ENCODE results near the gene GRM5.
"Not testable (repeated sequence)": the region's sequence is repeated elsewhere in the genome, so short reads cannot be mapped to it uniquely, and the experiment has no call there.

The GRM5 gene

DNA sequence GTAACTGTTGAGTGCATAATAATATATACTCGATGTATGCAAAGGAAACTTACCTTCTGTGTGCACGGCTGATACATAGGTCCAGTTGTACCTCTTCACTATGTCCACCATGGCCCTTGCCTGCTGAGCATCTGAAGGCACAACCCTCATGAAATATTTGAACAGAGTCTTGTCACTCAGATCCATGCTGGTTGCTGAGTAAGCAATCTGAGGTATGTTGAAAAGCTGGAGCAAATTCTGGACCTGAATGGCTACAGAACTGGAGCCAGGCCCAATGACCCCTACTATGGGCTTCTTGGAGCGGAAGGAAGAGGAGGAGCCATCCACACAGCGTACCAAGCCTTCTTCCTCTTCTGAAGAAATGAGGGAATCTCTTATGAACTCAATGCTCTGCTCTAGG is 18.6 kb downstream of the GRM5 start:
- H3K9me3 ChIP-seq (ENCODE audit: control insufficient read depth, insufficient read depth, low read depth, low read length); H3K36me3 ChIP-seq (ENCODE audit: control insufficient read depth, insufficient read depth, low read length); H3K27ac ChIP-seq (ENCODE audit: low read depth, low read length); H3K9ac ChIP-seq (ENCODE audit: low read length); H3K4me3 ChIP-seq (ENCODE audit: low read depth, low read length); H3K27me3 ChIP-seq (ENCODE audit: control insufficient read depth, insufficient read depth, low read length); H3K4me1 ChIP-seq (ENCODE audit: control insufficient read depth, insufficient read depth, low read length): not testable (repeated sequence)

DNA sequence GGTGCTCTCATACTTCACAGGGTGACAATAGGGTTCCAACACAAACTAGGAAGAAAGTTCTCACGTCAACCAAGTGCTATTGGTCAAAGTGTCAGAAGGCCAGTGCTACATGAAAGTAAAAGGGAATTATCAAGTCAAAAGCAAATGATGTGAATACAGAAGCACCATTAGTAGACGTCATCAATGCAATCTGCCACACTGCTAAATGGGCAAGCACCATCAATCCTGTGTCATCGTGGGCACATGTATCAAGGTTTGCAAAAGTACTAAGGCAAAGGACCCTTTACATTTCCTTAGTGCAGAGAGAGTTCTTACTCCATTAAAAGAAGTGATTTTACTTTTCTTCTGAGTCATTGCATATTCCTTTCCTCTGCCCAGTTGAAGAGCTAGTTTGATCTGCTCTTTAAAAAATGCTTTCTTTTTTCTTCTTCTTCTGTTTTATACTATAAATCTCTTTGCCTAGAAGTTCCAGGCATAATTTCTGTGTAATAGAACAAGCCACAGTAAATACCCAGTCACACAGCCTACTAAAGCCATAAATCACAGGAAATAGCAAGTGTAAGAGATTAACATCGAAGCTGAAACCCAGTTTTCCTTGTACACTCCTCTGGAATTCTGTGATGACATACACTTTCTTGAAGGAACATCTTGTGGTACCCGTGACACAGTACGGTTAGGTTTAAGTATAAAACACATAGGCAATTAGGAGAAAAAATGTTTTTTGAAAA is 21.8 kb downstream of the GRM5 start:
- H3K36me3 ChIP-seq (ENCODE audit: control insufficient read depth, insufficient read depth, low read length); H3K4me1 ChIP-seq (ENCODE audit: control insufficient read depth, insufficient read depth, low read length); H3K27ac ChIP-seq (ENCODE audit: low read depth, low read length); H3K9me3 ChIP-seq (ENCODE audit: control insufficient read depth, insufficient read depth, low read depth, low read length); H3K4me3 ChIP-seq (ENCODE audit: low read depth, low read length); H3K27me3 ChIP-seq (ENCODE audit: control insufficient read depth, insufficient read depth, low read length); H3K9ac ChIP-seq (ENCODE audit: low read length): not testable (repeated sequence)

DNA sequence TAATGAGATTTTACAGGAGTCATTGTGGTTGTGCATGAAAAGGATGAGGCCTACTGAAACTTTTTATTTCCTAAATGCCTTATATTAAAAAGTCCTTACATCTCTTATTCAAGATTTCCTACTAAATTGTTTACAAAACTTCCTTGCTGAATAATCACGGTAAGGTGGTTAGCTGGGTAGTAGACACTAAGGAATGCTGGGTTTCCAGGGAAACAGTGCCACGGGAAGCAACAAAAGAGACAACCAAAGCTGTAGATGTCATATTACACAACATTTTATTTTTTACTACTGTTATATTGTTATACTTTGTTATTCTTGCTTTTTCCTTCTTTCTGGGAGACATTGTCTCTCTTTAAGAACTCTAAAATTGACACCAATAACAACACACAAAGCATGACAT is 36.1 kb downstream of the GRM5 start:
- not testable (repeated sequence) for H3K9me3 ChIP-seq (ENCODE audit: control insufficient read depth, insufficient read depth, low read depth, low read length); H3K4me1 ChIP-seq (ENCODE audit: control insufficient read depth, insufficient read depth, low read length); H3K27me3 ChIP-seq (ENCODE audit: control insufficient read depth, insufficient read depth, low read length); H3K27ac ChIP-seq (ENCODE audit: low read depth, low read length); H3K4me3 ChIP-seq (ENCODE audit: low read depth, low read length); H3K36me3 ChIP-seq (ENCODE audit: control insufficient read depth, insufficient read depth, low read length); H3K9ac ChIP-seq (ENCODE audit: low read length)

DNA sequence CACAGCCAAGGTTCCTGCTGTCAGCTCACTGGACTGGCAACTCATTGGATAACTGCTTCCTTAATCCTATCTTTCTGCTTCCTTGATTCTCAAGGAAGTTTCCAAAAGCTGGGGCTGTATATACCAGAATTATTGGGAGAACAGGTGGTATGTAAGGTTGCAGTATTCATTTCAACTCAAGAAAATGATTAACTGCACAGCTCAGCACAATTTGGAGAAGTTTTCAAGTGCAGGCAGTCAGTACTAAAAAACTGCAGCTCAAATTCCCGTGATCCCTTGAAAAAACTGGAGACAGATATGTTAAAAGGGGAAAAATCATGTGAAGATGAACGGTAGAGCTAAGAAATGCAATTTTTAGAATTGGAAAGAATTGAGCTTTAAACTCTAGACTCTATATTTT is 44.4 kb downstream of the GRM5 start:
- no peaks in the 10 kb centered on the region for H3K27me3 ChIP-seq (ENCODE audit: control insufficient read depth, insufficient read depth, low read length)
- no peak overlapping the region for H3K27ac ChIP-seq (ENCODE audit: low read depth, low read length)
- no peaks in the 10 kb centered on the region for H3K9me3 ChIP-seq (ENCODE audit: control insufficient read depth, insufficient read depth, low read depth, low read length)
- no peaks in the 10 kb centered on the region for H3K4me1 ChIP-seq (ENCODE audit: control insufficient read depth, insufficient read depth, low read length)
- no peaks in the 10 kb centered on the region for H3K36me3 ChIP-seq (ENCODE audit: control insufficient read depth, insufficient read depth, low read length)
- H3K9ac ChIP-seq (ENCODE audit: low read length) = no peak overlapping the region
- no peak overlapping the region for H3K4me3 ChIP-seq (ENCODE audit: low read depth, low read length)

DNA sequence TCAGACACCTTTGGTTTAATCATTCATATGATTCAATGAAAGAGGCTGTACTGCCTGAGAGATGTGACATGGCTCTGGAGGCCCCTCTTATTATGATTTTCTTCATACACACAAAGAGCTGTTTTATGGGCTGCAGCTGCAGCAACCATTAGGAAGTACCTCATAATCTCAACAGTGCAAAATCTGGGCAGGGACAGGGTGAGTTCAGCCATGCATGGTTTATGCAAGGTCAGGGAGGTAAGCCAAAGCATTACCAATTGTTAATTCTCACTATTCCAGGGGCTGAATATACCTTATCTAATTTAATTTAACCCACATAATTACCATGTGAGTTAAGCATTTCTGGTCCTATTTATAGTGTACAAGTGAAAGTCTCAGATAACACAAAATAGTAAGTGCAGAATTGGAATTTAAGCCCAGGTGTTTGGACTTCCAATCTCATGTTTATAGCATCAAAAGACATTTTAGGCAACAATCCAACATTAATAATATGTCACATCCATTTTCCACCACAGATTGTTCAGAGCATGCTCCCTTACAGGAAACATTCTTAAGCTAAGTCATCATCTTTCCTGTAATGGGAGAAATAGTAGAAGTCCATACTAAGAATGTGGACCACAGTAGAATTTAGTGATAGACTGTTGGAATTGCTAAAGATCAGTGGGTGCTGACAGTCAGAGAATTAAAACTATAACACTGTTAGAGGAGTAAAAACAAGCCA is 45.8 kb downstream of the GRM5 start:
- not testable (repeated sequence) for H3K36me3 ChIP-seq (ENCODE audit: control insufficient read depth, insufficient read depth, low read length); H3K4me1 ChIP-seq (ENCODE audit: control insufficient read depth, insufficient read depth, low read length); H3K9me3 ChIP-seq (ENCODE audit: control insufficient read depth, insufficient read depth, low read depth, low read length); H3K9ac ChIP-seq (ENCODE audit: low read length); H3K27me3 ChIP-seq (ENCODE audit: control insufficient read depth, insufficient read depth, low read length); H3K4me3 ChIP-seq (ENCODE audit: low read depth, low read length); H3K27ac ChIP-seq (ENCODE audit: low read depth, low read length)

DNA sequence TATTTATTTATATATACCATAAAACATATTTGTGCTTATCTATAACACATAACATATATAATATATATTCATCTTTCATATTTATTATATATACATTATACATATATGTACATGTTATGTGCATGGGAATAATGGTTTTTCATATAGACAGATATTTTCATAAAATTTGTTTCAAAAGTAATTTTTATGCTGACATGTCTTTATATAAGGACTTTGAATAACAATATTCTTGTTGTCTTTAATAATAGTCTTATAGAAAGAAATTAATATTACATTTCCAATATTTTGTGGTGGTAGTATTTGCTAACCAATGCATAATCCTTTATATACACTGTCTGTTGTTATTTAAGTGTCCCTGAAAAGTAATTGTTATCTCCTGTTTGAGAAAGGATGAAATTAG is 49.6 kb downstream of the GRM5 start:
- Histone ChIP-seq H3K4me3 (ENCODE audit: low read depth, low read length) (no peak overlapping the region), H3K36me3 (ENCODE audit: control insufficient read depth, insufficient read depth, low read length) (no peaks in the 10 kb centered on the region), H3K4me1 (ENCODE audit: control insufficient read depth, insufficient read depth, low read length) (no peaks in the 10 kb centered on the region), H3K9ac (ENCODE audit: low read length) (no peak overlapping the region), H3K27me3 (ENCODE audit: control insufficient read depth, insufficient read depth, low read length) (no peaks in the 10 kb centered on the region), H3K27ac (ENCODE audit: low read depth, low read length) (no peak overlapping the region), H3K9me3 (ENCODE audit: control insufficient read depth, insufficient read depth, low read depth, low read length) (no peaks in the 10 kb centered on the region)

DNA sequence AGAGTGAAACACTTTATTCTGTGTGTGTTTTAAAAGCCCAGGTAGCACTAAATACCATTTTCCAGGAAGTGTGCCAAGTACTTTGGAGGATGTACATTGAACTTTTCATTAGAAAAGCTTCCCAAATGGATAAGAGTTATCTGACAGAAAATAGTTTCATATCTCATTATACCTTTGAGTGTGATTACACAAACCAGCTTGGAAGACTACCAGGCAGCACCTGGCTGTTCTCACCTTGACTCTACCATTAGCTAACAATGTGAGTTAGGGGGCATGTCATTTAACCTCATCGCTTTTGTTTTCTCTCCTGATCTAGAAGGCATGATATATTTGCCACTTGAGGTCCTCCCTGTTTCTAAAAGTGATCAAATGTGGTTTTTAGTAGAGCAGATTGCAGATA is 50.2 kb downstream of the GRM5 start:
- no peak overlapping the region for H3K4me3 ChIP-seq (ENCODE audit: low read depth, low read length)
- no peak overlapping the region for H3K27ac ChIP-seq (ENCODE audit: low read depth, low read length)
- no peak overlapping the region for H3K9ac ChIP-seq (ENCODE audit: low read length)
- H3K4me1 ChIP-seq (ENCODE audit: control insufficient read depth, insufficient read depth, low read length) = no peaks in the 10 kb centered on the region
- H3K9me3 ChIP-seq (ENCODE audit: control insufficient read depth, insufficient read depth, low read depth, low read length) = no peaks in the 10 kb centered on the region
- H3K36me3 ChIP-seq (ENCODE audit: control insufficient read depth, insufficient read depth, low read length) = no peaks in the 10 kb centered on the region
- no peaks in the 10 kb centered on the region for H3K27me3 ChIP-seq (ENCODE audit: control insufficient read depth, insufficient read depth, low read length)

DNA sequence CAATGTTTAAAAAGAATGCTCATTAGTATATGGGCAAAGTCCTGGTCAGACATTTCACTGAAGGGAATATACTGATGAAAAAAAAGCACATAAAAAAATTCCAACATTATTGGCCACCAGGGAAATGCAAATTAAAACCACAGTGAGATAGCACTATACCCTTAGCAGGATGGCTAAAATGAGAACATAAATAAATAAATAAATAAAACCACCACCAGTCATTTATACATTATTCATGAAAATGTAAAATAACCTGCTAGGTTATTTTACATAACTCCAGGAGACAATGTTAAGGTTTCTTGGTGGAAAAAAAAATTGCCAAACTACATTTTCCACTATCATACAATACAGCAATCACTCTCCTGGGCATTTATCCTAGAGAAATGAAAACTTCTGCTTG is 64.9 kb downstream of the GRM5 start:
- H3K4me1 ChIP-seq (ENCODE audit: control insufficient read depth, insufficient read depth, low read length); H3K4me3 ChIP-seq (ENCODE audit: low read depth, low read length); H3K9ac ChIP-seq (ENCODE audit: low read length); H3K27ac ChIP-seq (ENCODE audit: low read depth, low read length); H3K36me3 ChIP-seq (ENCODE audit: control insufficient read depth, insufficient read depth, low read length); H3K9me3 ChIP-seq (ENCODE audit: control insufficient read depth, insufficient read depth, low read depth, low read length); H3K27me3 ChIP-seq (ENCODE audit: control insufficient read depth, insufficient read depth, low read length): not testable (repeated sequence)

DNA sequence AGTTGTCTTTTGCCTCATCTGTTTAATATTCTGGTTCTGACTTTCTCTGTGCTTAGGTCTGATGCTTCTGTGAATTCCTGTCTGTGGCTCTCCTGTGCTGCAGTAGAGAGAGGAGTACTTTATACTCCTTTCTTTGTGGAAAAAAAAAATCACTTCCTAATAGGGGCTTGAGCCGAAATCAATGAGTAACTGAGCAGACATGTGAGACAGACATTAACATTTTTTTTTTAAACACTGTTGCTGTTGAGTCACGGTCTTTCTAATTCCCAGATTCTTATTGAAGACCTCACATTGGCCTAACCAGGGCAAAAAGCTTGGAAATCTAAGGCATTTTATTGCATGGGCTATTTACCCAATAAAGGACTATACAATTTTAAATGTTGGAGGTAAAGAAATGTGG is 86.1 kb downstream of the GRM5 start:
- Histone ChIP-seq H3K9me3 (ENCODE audit: control insufficient read depth, insufficient read depth, low read depth, low read length) (no peaks in the 10 kb centered on the region), H3K36me3 (ENCODE audit: control insufficient read depth, insufficient read depth, low read length) (no peaks in the 10 kb centered on the region), H3K27ac (ENCODE audit: low read depth, low read length) (no peak overlapping the region), H3K27me3 (ENCODE audit: control insufficient read depth, insufficient read depth, low read length) (no peaks in the 10 kb centered on the region), H3K4me1 (ENCODE audit: control insufficient read depth, insufficient read depth, low read length) (no peaks in the 10 kb centered on the region), H3K4me3 (ENCODE audit: low read depth, low read length) (no peak overlapping the region), H3K9ac (ENCODE audit: low read length) (no peak overlapping the region)

DNA sequence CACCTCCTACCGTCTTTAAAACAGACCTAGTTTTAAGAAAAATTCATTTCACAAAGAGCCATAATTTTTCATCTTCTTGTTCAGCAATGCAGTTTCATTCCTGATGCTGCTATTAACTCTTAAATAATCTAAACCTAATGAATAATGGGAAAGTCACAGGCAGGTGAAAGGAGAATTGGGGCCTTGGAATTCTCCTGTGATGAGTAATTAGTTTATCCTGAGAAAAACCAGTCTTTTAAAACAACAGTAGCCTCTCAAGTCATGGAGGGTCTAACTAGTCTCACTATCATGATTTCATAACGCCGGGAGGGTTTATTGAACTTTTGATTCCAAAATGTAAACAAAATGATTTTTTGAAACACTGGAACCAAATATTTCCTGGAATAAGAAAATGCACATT is 86.8 kb downstream of the GRM5 start:
- not testable (repeated sequence) for H3K27ac ChIP-seq (ENCODE audit: low read depth, low read length); H3K9me3 ChIP-seq (ENCODE audit: control insufficient read depth, insufficient read depth, low read depth, low read length); H3K4me1 ChIP-seq (ENCODE audit: control insufficient read depth, insufficient read depth, low read length); H3K4me3 ChIP-seq (ENCODE audit: low read depth, low read length); H3K27me3 ChIP-seq (ENCODE audit: control insufficient read depth, insufficient read depth, low read length); H3K36me3 ChIP-seq (ENCODE audit: control insufficient read depth, insufficient read depth, low read length); H3K9ac ChIP-seq (ENCODE audit: low read length)

DNA sequence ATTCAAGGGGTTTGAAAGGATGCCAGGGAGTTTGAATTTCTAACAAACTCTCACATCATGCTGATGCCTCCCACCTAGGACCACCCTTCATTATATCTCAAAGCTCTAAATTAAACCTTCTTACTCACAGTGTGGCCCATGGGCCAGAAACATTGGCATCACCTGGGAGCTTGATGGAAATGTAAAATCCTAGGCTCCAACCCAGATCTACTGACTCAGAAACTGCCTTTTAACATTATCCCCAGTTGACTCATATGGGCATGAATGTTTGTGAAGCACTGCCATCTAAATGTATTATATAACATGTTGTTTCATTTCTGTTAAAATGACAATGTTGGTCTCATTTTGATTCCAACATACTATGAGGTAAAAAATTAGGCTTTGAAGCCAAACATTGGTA is 90.3 kb downstream of the GRM5 start:
- not testable (repeated sequence) for H3K4me3 ChIP-seq (ENCODE audit: low read depth, low read length); H3K9me3 ChIP-seq (ENCODE audit: control insufficient read depth, insufficient read depth, low read depth, low read length); H3K9ac ChIP-seq (ENCODE audit: low read length); H3K4me1 ChIP-seq (ENCODE audit: control insufficient read depth, insufficient read depth, low read length); H3K36me3 ChIP-seq (ENCODE audit: control insufficient read depth, insufficient read depth, low read length); H3K27ac ChIP-seq (ENCODE audit: low read depth, low read length); H3K27me3 ChIP-seq (ENCODE audit: control insufficient read depth, insufficient read depth, low read length)
